NCI-H187 treated with DMSO at 0.1 percent for 48 hours (cell line): ENCODE data around the gene HSPA12A.

Experiments
- DNase-seq: peaks from one replicate; lab custom pipeline; 2025; lab: John Stamatoyannopoulos, UW

Gene HSPA12A

DNA sequence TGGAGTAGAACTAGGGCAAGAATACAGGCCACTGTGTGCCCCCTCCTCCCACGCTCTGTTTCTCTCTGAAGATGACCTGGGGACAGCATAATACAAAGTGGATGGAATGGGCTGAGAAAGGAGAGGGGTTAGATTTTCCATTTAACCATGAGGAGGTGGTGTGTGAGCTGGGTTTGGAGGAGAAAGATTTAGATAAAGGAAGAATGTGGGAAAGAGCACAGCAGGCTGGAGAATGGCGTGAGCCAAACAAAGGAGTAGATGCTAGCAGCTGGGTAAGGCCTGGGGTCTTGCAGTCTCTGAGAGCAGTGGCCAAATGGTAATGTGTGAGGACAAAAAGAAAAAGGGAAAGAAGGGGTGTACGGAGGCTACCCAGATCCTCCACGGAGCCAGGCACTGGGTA lies 113.0 kb downstream of the HSPA12A start:
- DNase-seq, result no peak

DNA sequence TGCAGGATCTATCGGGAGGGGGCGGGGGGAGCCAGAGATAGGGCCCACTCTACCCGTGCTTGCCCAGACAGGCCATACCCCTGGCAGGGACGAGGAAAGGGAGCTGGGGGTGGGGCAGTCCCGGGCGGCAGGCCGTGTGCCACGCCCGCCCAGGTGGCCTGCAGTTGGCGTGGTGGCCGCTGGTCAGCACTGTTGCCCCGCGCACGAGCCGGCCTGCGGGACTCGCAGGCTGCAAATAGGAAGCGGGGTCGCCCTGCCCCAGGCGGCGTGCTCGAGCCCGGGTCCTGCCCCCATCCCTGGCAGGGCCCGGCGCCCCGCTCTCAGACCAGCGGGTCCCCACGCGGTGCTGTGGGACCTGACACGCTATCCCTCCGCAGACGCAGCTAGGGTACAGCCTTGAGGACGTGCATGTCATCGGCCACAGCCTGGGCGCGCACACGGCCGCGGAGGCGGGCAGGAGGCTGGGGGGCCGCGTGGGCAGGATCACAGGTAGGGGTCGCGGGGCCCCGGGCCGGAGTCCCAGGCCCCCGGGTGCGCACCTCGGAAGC lies 114.9 kb downstream of the HSPA12A start:
- no peak for DNase-seq

DNA sequence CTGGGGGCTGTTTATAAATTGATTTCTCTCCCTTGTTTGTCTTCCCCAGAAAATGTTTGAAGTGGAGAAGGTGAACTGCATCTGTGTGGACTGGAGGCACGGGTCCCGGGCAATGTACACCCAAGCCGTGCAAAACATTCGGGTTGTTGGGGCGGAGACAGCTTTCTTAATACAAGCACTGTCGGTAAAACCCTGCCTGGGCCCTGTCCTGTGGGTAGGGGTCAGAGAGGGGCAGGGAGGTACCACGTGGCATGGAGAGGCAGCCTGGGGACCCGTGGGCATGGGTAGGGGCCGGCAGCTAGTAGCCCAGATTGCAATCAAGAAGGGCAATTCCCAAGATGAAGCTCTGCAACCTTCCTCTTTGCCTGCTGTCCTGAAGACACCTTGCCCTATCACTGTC lies 115.6 kb downstream of the HSPA12A start:
- DNase-seq, result no peak

DNA sequence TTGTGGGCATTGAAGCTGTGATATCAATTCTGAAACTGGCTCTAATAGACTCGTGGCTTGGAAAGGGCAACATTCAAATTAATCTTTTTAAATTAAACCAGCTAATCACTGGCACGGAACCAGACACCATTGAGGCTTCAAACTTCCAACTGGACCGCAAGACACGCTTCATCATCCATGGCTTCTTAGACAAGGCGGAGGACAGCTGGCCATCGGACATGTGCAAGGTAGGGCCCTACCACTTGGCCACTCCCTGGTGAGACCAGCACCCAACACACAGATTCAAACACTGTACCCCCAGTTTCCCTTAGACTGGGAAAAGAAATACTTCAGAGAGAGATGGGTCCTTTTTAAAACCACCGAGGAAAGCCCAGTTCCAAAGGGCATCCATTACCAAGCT lies 116.5 kb downstream of the HSPA12A start:
- DNase-seq, result no peak

DNA sequence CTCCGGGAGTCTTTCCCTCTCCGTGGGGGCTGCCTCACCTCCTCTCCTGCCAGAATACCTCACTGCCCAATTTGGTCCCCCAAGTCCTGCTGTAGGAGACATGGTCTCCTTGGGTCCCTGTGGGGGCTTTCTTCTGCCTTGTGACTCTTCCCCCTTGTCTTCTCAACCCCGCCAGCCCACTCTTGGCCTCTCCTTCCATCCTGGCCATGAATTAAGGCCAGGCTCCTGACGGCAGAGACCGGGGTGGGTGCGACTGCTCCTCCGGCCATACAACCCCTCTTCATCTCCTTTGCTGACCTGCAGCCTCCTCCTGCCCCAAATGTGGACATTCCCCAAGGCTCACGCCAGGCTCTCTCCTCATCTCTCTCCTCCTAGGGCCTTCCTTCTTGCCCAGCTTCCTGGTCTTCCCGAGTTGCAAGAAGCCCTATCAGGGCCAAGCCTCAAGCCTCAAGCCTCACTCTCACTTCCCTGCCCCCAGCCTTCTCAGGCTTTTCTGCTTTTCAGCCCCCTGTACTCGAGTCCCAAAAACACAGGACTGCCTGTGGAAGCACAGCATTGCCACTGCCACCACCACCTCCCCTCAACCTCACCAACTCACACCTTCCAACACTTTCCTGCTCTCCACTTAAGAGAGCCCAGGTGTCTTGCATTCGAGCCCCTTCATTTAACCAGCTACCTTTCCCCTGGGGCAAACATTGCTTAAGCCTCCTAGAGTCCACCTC lies 120.3 kb downstream of the HSPA12A start:
- no peak for DNase-seq

DNA sequence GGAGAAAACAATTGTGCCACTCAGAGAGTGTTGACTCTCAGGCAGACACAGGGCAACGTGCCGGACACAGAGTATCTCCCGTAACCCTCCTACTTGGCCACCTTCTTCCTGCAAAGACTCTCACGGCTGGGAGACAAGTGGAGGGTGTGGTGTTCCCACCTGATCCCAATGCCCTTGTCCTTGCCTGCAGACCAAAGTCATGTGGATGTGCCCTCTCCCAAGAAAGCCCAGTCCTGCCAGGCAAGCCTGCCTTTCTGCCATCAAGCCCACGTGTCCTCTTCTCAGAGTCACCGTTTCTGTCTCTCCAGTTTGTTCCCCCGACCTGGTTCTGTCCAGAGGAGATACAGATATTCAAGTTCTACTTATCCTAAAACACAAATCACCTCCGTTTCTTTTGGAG lies 120.9 kb downstream of the HSPA12A start:
- DNase-seq, result no peak
